ENCODE measurements around the gene DMKN.

The DMKN gene

GRCh38 chr19:35513628-35514281 lies at the start of gene DMKN:
Gene DMKN, minus strand, starts transcription at chr19:35513649. Its CDS starts 174 bp downstream, at chr19:35513475.
- peak; percentile 68 for DNase-seq (ENCODE audit: low spot score)

GRCh38 chr19:35562776-35563175 lies 49.3 kb upstream of the DMKN start:
- no peak for DNase-seq (ENCODE audit: low spot score)

- no peak for DNase-seq (ENCODE audit: low spot score)
These were observed 48.9 kb upstream of the DMKN start for GRCh38 chr19:35562336-35562735.

- DNase-seq (ENCODE audit: low spot score), result no peak
These were observed 48.0 kb upstream of the DMKN start for GRCh38 chr19:35561436-35561835.

GRCh38 chr19:35560677-35561076 lies 47.2 kb upstream of the DMKN start:
- peak; percentile 43 for DNase-seq (ENCODE audit: low spot score)

GRCh38 chr19:35560271-35560670 lies 46.8 kb upstream of the DMKN start:
- no peak for DNase-seq (ENCODE audit: low spot score)

- no peak for DNase-seq (ENCODE audit: low spot score)
These were observed 46.3 kb upstream of the DMKN start for GRCh38 chr19:35559781-35560180.

GRCh38 chr19:35559281-35559659 lies 45.8 kb upstream of the DMKN start:
- no peak for DNase-seq (ENCODE audit: low spot score)

GRCh38 chr19:35558400-35559280 lies 45.2 kb upstream of the DMKN start:
- no peak for DNase-seq (ENCODE audit: low spot score)

- no peak for DNase-seq (ENCODE audit: low spot score)
These were observed 44.3 kb upstream of the DMKN start for GRCh38 chr19:35557539-35558399.

GRCh38 chr19:35556846-35557538 lies 43.5 kb upstream of the DMKN start:
- DNase-seq (ENCODE audit: low spot score), result no peak

- no peak for DNase-seq (ENCODE audit: low spot score)
These were observed 42.7 kb upstream of the DMKN start for GRCh38 chr19:35556025-35556590.

GRCh38 chr19:35555301-35556005 lies 42.0 kb upstream of the DMKN start:
- DNase-seq (ENCODE audit: low spot score), result peak; percentile 79

GRCh38 chr19:35554076-35554475 lies 40.6 kb upstream of the DMKN start:
- no peak for DNase-seq (ENCODE audit: low spot score)

- DNase-seq (ENCODE audit: low spot score), result no peak
These were observed 40.0 kb upstream of the DMKN start for GRCh38 chr19:35553385-35554000.

- DNase-seq (ENCODE audit: low spot score), result no peak
These were observed 39.3 kb upstream of the DMKN start for GRCh38 chr19:35552534-35553384.

GRCh38 chr19:35551091-35551810 lies 37.8 kb upstream of the DMKN start:
- DNase-seq (ENCODE audit: low spot score), result no peak

GRCh38 chr19:35549879-35550523 lies 36.6 kb upstream of the DMKN start:
- DNase-seq (ENCODE audit: low spot score), result no peak
